ENCODE data around the gene PRDM2.
"Not testable (repeated sequence)": the region's sequence is repeated elsewhere in the genome, so short reads cannot be mapped to it uniquely, and the experiment has no call there.

Gene PRDM2

DNA sequence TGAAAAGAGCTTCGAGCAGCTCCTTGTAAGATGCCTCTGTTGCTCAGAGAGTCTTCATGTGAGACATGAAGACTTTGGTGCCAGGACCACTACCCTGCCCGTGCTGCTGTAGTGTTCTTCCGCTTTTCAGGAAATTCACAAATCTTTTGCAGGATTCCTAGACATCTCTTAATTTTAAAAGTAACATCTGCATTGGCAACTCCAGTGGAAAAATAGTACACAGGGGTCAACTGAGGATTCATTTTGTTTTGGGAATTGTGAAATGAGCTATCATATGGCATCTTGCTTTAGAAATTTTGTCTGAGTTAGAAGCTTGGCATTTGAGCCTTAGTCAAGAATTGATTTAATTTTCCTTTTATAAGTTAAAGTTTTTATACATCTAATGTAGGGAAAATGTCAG is 7.2 kb downstream of the PRDM2 start:
- Mint-ChIP-seq H3K4me3 (no peak overlapping the region), H3K36me3 (ENCODE audit: low read depth) (peaks cover 4% of the 10 kb centered on the region), H3K27ac (no peak overlapping the region), H3K4me1 (peaks cover 26% of the 10 kb centered on the region), H3K9me3 (no peaks in the 10 kb centered on the region), H3K27me3 (ENCODE audit: low read depth) (no peaks in the 10 kb centered on the region)
- TF ChIP-seq, protein P1, sequence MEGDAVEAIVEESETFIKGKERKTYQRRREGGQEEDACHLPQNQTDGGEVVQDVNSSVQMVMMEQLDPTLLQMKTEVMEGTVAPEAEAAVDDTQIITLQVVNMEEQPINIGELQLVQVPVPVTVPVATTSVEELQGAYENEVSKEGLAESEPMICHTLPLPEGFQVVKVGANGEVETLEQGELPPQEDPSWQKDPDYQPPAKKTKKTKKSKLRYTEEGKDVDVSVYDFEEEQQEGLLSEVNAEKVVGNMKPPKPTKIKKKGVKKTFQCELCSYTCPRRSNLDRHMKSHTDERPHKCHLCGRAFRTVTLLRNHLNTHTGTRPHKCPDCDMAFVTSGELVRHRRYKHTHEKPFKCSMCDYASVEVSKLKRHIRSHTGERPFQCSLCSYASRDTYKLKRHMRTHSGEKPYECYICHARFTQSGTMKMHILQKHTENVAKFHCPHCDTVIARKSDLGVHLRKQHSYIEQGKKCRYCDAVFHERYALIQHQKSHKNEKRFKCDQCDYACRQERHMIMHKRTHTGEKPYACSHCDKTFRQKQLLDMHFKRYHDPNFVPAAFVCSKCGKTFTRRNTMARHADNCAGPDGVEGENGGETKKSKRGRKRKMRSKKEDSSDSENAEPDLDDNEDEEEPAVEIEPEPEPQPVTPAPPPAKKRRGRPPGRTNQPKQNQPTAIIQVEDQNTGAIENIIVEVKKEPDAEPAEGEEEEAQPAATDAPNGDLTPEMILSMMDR (IDR thresholded peaks at IDR 0.05; ENCODE audit: unreplicated experiment in 3 of 3): no peak

DNA sequence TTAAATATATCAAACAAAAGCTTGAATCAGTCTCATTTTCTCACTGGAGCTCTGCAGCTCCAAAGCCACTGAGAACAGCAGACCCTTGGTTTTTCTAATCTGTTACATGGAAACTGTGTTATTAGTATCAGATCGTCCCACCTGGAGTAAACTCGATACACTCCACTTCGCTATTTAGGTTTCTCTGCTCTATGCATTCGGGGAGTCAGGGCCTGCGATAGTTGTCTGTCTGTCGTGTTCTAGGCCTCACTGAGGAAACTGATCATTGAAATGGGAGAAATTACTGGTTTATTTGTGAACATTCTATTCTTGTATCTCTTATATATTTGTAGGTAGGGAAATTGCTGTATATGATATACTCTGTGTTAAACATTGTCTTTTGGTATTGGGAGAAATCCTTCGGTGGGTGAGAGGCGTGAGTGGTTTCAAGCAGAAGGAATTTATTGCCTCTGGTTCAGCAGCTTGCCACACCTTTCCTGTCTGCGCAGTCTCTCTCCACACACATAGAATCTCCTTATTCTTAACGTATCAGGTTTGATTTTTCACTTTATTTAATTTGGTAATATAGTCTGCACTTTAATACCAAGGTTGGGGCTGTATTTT is 8.5 kb downstream of the PRDM2 start:
- no peaks in the 10 kb centered on the region for H3K27me3 Mint-ChIP-seq (ENCODE audit: low read depth)
- H3K4me1 Mint-ChIP-seq: peaks cover 26% of the 10 kb centered on the region
- TF ChIP-seq, protein P1 (IDR thresholded peaks at IDR 0.05; ENCODE audit: unreplicated experiment in 3 of 3): no peak
- peaks cover 4% of the 10 kb centered on the region for H3K36me3 Mint-ChIP-seq (ENCODE audit: low read depth)
- no peaks in the 10 kb centered on the region for H3K9me3 Mint-ChIP-seq
- peak overlapping the region in 2 of 3 experiments; percentile 21 to 48 for H3K27ac Mint-ChIP-seq
- H3K4me3 Mint-ChIP-seq: no peak overlapping the region

DNA sequence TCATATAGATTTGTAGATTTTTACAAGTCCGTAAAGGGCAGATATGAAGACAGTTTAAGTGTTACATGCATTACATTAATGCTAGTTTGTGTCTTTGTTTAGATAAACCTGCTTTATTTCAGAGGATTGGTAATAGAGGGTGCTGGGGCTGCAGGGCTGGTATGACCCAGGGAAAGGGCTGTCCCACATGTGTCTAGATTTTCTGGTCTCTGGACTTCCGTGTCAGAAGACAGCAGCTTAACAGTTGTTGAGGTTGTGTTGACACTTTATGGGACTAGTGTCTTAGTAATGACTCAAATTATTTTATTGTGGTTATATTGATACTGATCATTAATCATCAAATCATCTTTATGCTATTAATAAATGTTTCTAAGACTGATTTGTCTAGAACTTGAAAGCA is 10.1 kb downstream of the PRDM2 start:
- TF ChIP-seq, protein P1 (IDR thresholded peaks at IDR 0.05; ENCODE audit: unreplicated experiment in 3 of 3): no peak
- peaks cover 4% of the 10 kb centered on the region for H3K36me3 Mint-ChIP-seq (ENCODE audit: low read depth)

DNA sequence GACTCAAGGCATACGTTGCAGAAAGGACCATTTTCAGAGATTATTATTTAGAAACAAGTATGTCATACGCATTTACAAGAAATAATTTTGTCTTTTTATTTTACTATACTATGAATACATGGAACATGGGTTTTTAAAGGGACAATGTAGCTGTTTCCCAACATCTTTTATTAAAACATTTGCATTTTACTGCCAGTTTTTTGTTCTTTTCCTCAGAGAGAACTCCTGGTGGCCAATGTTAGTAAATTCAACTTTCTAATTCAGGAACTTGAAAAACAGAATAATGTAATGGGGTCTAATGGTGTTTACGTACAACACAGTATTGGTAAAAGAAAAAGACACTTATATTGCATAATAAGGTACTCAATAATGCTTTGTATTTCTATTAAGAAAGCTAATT is 14.9 kb downstream of the PRDM2 start:
- Mint-ChIP-seq H3K4me3 (no peak overlapping the region), H3K9me3 (no peaks in the 10 kb centered on the region)

More for the DNA sequence above, 10.1 kb downstream of the PRDM2 start:
- Mint-ChIP-seq H3K9me3 (no peaks in the 10 kb centered on the region), H3K4me1 (peaks cover 18% of the 10 kb centered on the region), H3K4me3 (no peak overlapping the region), H3K27ac (no peak overlapping the region), H3K27me3 (ENCODE audit: low read depth) (no peaks in the 10 kb centered on the region)

DNA sequence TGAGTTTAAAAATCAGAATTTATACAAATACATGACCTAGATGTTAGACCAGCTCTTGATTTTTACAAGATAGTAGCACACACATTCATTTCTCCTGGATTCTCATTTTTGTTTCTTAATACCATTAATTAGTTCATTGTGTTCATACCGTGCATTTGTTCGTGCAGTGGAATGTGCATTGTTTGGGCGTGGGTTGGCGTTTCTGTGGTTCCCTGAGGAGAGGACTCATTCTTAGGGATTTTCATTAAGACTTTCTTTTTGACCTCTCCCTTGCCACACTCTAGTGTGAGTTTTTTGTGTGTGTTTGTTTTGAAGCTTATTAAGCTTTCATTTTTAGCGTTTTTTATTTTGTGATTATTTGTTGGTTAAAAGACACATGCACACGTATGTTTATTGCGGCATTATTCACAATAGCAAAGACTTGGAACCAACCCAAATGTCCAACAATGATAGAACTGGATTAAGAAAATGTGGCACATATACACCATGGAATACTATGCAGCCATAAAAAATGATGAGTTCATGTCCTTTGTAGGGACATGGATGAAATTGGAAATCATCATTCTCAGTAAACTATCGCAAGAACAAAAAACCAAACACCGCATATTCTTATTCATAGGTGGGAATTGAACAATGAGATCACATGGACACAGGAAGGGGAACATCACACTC is 15.8 kb downstream of the PRDM2 start:
- not testable (repeated sequence) for H3K27me3 Mint-ChIP-seq (ENCODE audit: low read depth); H3K36me3 Mint-ChIP-seq (ENCODE audit: low read depth); H3K27ac Mint-ChIP-seq; H3K4me3 Mint-ChIP-seq; H3K9me3 Mint-ChIP-seq; H3K4me1 Mint-ChIP-seq

More for the DNA sequence above, 14.9 kb downstream of the PRDM2 start:
- Mint-ChIP-seq H3K4me1 (no peaks in the 10 kb centered on the region), H3K27ac (no peak overlapping the region), H3K27me3 (ENCODE audit: low read depth) (no peaks in the 10 kb centered on the region), H3K36me3 (ENCODE audit: low read depth) (peaks cover 9% of the 10 kb centered on the region)
- TF ChIP-seq, protein P1 (IDR thresholded peaks at IDR 0.05; ENCODE audit: unreplicated experiment in 3 of 3): peak; percentile 11 to 39 (median 33)

DNA sequence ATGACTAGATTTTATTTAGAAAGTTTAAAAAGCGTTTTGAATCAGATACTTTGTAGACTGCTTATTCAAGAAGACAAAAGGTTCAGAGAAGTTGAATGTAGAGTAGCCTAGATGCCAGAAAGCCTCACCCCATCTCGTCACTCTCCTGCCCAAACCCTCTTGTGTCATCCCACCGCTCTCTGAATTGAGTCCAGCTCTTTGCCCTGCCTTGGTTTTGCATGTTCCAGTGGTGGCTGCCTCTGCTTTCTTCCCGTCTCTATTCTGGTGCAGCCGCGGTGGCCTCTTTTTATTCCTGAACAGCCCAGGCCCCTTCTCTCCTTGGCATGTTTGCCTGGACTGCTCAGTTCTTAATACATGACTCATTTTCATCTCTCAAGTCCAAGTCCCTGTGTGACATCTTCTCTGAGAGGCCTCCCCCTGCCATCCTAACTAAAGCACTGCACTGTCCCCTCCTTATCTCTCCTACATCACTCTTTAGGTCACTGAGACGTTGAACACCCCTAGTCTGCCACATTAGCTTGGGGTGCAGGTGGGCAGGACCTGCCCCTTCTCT is 22.9 kb downstream of the PRDM2 start:
- peaks cover 7% of the 10 kb centered on the region for H3K36me3 Mint-ChIP-seq (ENCODE audit: low read depth)
- H3K9me3 Mint-ChIP-seq: no peaks in the 10 kb centered on the region
- peaks cover 6% of the 10 kb centered on the region for H3K4me1 Mint-ChIP-seq
- H3K4me3 Mint-ChIP-seq: no peak overlapping the region
- TF ChIP-seq, protein P1 (IDR thresholded peaks at IDR 0.05; ENCODE audit: unreplicated experiment in 3 of 3): no peak
- H3K27me3 Mint-ChIP-seq (ENCODE audit: low read depth): no peaks in the 10 kb centered on the region
- no peak overlapping the region for H3K27ac Mint-ChIP-seq

Measured in nephron (organoid).